GM23248 (cell line): ENCODE data around the gene FLCN. TPM values are rescaled to one million over a fixed set of nuclear protein-coding genes. Genes with fewer than 3 reads are reported as not detected.

Experiments used
- DNase-seq: peaks from one replicate; pipeline ENCODE4 v3.0.0-alpha.2; 2015
- H2AFZ ChIP-seq: fragments of 200-600 bp; sonication (generic); 2 replicates; pipeline ENCODE4 v1.6.1; 2016; ENCODE audit warnings: antibody characterized with exemption
- H3F3A ChIP-seq: fragments of 200-600 bp; sonication (generic); 2 replicates; pipeline ENCODE4 v1.6.1; 2016; ENCODE audit warnings: mild to moderate bottlenecking, antibody characterized with exemption, mixed run types; ENCODE audit not compliant: insufficient read depth
- H3K27ac ChIP-seq: fragments of 200-600 bp; sonication (generic); 2 replicates; pipeline ENCODE4 v1.5.1; 2016; ENCODE audit warnings: mild to moderate bottlenecking
- H3K27me3 ChIP-seq: fragments of 200-600 bp; sonication (generic); replicated peaks from 2 replicates; pipeline ENCODE4 v1.6.1; 2016; ENCODE audit warnings: mild to moderate bottlenecking; ENCODE audit not compliant: insufficient read depth
- H3K36me3 ChIP-seq: fragments of 200-600 bp; sonication (generic); 2 replicates; pipeline ENCODE4 v1.6.1; 2016; ENCODE audit warnings: low read depth, mild to moderate bottlenecking
- H3K4me1 ChIP-seq: fragments of 200-600 bp; sonication (generic); 2 replicates; pipeline ENCODE4 v1.6.1; 2016; ENCODE audit warnings: mild to moderate bottlenecking; ENCODE audit not compliant: insufficient read depth
- H3K4me2 ChIP-seq: fragments of 200-600 bp; sonication (generic); one replicate; pipeline ENCODE4 v1.6.1; 2016; ENCODE audit warnings: mild to moderate bottlenecking; ENCODE audit not compliant: unreplicated experiment
- H3K4me3 ChIP-seq: fragments of 200-600 bp; sonication (generic); 2 replicates; pipeline ENCODE4 v1.5.1; 2016; ENCODE audit warnings: mild to moderate bottlenecking
- H3K79me2 ChIP-seq: fragments of 200-600 bp; sonication (generic); 2 replicates; pipeline ENCODE4 v1.6.1; 2016; ENCODE audit warnings: mild to moderate bottlenecking; ENCODE audit not compliant: insufficient read depth
- H3K9ac ChIP-seq: fragments of 200-600 bp; sonication (generic); 2 replicates; pipeline ENCODE4 v1.6.1; 2016; ENCODE audit warnings: mild to moderate bottlenecking
- H3K9me2 ChIP-seq: fragments of 200-600 bp; sonication (generic); 2 replicates; pipeline ENCODE4 v1.6.1; 2016; ENCODE audit warnings: mixed run types, mild to moderate bottlenecking, moderate library complexity; ENCODE audit not compliant: insufficient read depth
- H3K9me3 ChIP-seq: fragments of 200-600 bp; sonication (generic); one replicate; pipeline ENCODE4 v1.6.1; 2017; ENCODE audit warnings: low read depth
- H4K20me1 ChIP-seq: fragments of 200-600 bp; sonication (generic); 2 replicates; pipeline ENCODE4 v1.6.0; 2016; ENCODE audit not compliant: insufficient read depth
- EZH2 ChIP-seq: fragments of 200-600 bp; sonication (generic); IDR thresholded peaks from 2 replicates; pipeline ENCODE4 v1.6.1; 2018; ENCODE audit warnings: antibody characterized with exemption, mild to moderate bottlenecking; ENCODE audit not compliant: insufficient read depth, poor library complexity, severe bottlenecking
- EZH2phosphoT487 ChIP-seq: fragments of 200-600 bp; sonication (generic); IDR thresholded peaks from 2 replicates; pipeline ENCODE4 v1.6.1; 2018; ENCODE audit warnings: antibody characterized with exemption, moderate library complexity, mild to moderate bottlenecking, low read depth; ENCODE audit not compliant: insufficient read depth
- WGBS, 2 experiments: methylation state at CpG; one replicate each; pipeline ENCODE4 v1.1.6; 2015 to 2017; ENCODE audit warnings: low lambda C conversion rate in 2 of 2, low coverage in 1 of 2; ENCODE audit errors: missing lambda C conversion rate in 2 of 2; 5-methylcytosine and 5-hydroxymethylcytosine counted together
- in situ Hi-C: fragments of 300-500 bp; cut with MboI; formaldehyde crosslinking; loops from 2 replicates; pipeline ENCODE4 v1.15.0; 2020
- polyA plus RNA-seq: library from polyadenylated mRNA; unstranded; fragments of >200 nt; fragmentation: Nextera tagmentation; extraction: Ambion mirVana; gene quantifications from 2 replicates; pipeline ENCODE4 v1.2.1, GENCODE V29; 2016
- total RNA-seq: library from RNA; depleted of rRNA; stranded (reverse); fragments of >200 nt; shearing (Covaris generic); gene quantifications from 2 replicates; pipeline ENCODE4 v1.2.3, GENCODE V29; 2014

FLCN gene
- total and polyA plus RNA-seq, 2 experiments from 2014 or later: 10.0 to 21.5 TPM

- Histone ChIP-seq H4K20me1 (no peaks in the 10 kb centered on the region), H3K9me3 (no peaks in the 10 kb centered on the region), H3K27me3 (no peaks in the 10 kb centered on the region), H3K27ac (no peak overlapping the region), H3K9ac (no peak overlapping the region), H3F3A (no peaks in the 10 kb centered on the region), H3K4me2 (no peak overlapping the region), H3K9me2 (no peaks in the 10 kb centered on the region), H3K79me2 (peaks cover 33% of the 10 kb centered on the region), H3K36me3 (peaks cover 35% of the 10 kb centered on the region; the same call in 1 of the 2 replicates), H2AFZ (no peak overlapping the region), H3K4me3 (no peak overlapping the region), H3K4me1 (no peaks in the 10 kb centered on the region)
- no peak for TF ChIP-seq EZH2
- no peak for TF ChIP-seq EZH2phosphoT487
- in situ Hi-C loops: no loop called here
- DNase-seq: no peak
- 36 to 43% methylated on average over 9 to 10 of the region's 10 CpGs for WGBS, 2 experiments
Observed at GRCh38 chr17:17167356-17167755, 69.6 kb downstream of the FLCN start.

- no peak overlapping the region for H3K4me2 ChIP-seq
- H3K9me2 ChIP-seq: no peaks in the 10 kb centered on the region
- DNase-seq: no peak
- H4K20me1 ChIP-seq: no peaks in the 10 kb centered on the region
- TF ChIP-seq EZH2 (no peak), EZH2phosphoT487 (no peak)
- H2AFZ ChIP-seq: no peak overlapping the region
- H3K36me3 ChIP-seq: peaks cover 36% of the 10 kb centered on the region
- H3K27me3 ChIP-seq: no peaks in the 10 kb centered on the region
- 90 to 91% methylated on average over 8 of the region's 8 CpGs for WGBS, 2 experiments
- no peaks in the 10 kb centered on the region for H3F3A ChIP-seq
- H3K9ac ChIP-seq: no peak overlapping the region
- H3K27ac ChIP-seq: no peak overlapping the region
- H3K79me2 ChIP-seq: peaks cover 42% of the 10 kb centered on the region
- no peak overlapping the region for H3K4me3 ChIP-seq
- in situ Hi-C loops: no loop called here
- no peaks in the 10 kb centered on the region for H3K4me1 ChIP-seq
- H3K9me3 ChIP-seq: no peaks in the 10 kb centered on the region
Observed at GRCh38 chr17:17166446-17166845, 70.5 kb downstream of the FLCN start.

- Histone ChIP-seq H2AFZ (no peak overlapping the region), H4K20me1 (no peaks in the 10 kb centered on the region), H3K36me3 (peaks cover 43% of the 10 kb centered on the region), H3K27ac (no peak overlapping the region), H3K4me1 (no peaks in the 10 kb centered on the region), H3K79me2 (peaks cover 47% of the 10 kb centered on the region), H3K9me3 (no peaks in the 10 kb centered on the region), H3F3A (no peaks in the 10 kb centered on the region), H3K4me2 (no peak overlapping the region), H3K9ac (no peak overlapping the region), H3K4me3 (no peak overlapping the region), H3K9me2 (no peaks in the 10 kb centered on the region), H3K27me3 (no peaks in the 10 kb centered on the region)
- DNase-seq: no peak
- TF ChIP-seq EZH2phosphoT487 (no peak), EZH2 (no peak)
- 90 to 92% methylated on average over 18 to 23 of the region's 23 CpGs for WGBS, 2 experiments
- in situ Hi-C loops: no loop called here
Observed at GRCh38 chr17:17165666-17166308, 71.2 kb downstream of the FLCN start.

GRCh38 chr17:17164676-17165075 lies 72.3 kb downstream of the FLCN start:
- no peak overlapping the region for H3K4me3 ChIP-seq
- H3K36me3 ChIP-seq: peaks cover 49% of the 10 kb centered on the region
- DNase-seq: no peak
- in situ Hi-C loops: no loop called here
- no peak overlapping the region for H3K27ac ChIP-seq
- TF ChIP-seq EZH2: no peak
- TF ChIP-seq EZH2phosphoT487: no peak
- no peak overlapping the region for H2AFZ ChIP-seq
- 94 to 96% methylated on average over 17 of the region's 17 CpGs for WGBS, 2 experiments
- H3K4me2 ChIP-seq: no peak overlapping the region
- no peaks in the 10 kb centered on the region for H4K20me1 ChIP-seq
- 0 out of 2 replicates have a peak, but pooled peaks cover 4% of the 10 kb centered on the region for H3F3A ChIP-seq
- no peaks in the 10 kb centered on the region for H3K27me3 ChIP-seq
- H3K79me2 ChIP-seq: peaks cover 52% of the 10 kb centered on the region
- no peak overlapping the region for H3K9ac ChIP-seq
- H3K9me2 ChIP-seq: no peaks in the 10 kb centered on the region
- H3K9me3 ChIP-seq: no peaks in the 10 kb centered on the region
- H3K4me1 ChIP-seq: no peaks in the 10 kb centered on the region
